Mesodermal cell (in vitro differentiated cells): Measurements from ENCODE around the gene TIMM13.

Experiments
- H3K27ac ChIP-seq: 2 replicates; pipeline ENCODE4 v1.7.0; 2013; ENCODE audit warnings: mild to moderate bottlenecking, low read depth, low read length, moderate library complexity; ENCODE audit not compliant: severe bottlenecking
- H3K36me3 ChIP-seq: 2 replicates; pipeline ENCODE4 v1.7.1; 2013; ENCODE audit warnings: mild to moderate bottlenecking, low read length, moderate library complexity; ENCODE audit not compliant: control insufficient read depth, insufficient read depth
- H3K4me1 ChIP-seq: one replicate; pipeline ENCODE4 v1.7.1; 2013; ENCODE audit warnings: mild to moderate bottlenecking, low read length; ENCODE audit not compliant: insufficient read depth, control insufficient read depth, poor library complexity, severe bottlenecking
- H3K4me3 ChIP-seq: 2 replicates; pipeline ENCODE4 v1.7.0; 2013; ENCODE audit warnings: low read length, control low read depth, mild to moderate bottlenecking; ENCODE audit not compliant: insufficient read depth, poor library complexity, severe bottlenecking; ENCODE audit errors: extremely low read depth
- H3K9me3 ChIP-seq: 2 replicates; pipeline ENCODE4 v1.7.1; 2013; ENCODE audit warnings: mild to moderate bottlenecking, low read length, moderate library complexity; ENCODE audit not compliant: control insufficient read depth
- WGBS, 2 experiments: methylation state at CpG; one replicate each; pipeline ENCODE4 v1.1.5; 2013; ENCODE audit warnings: missing lambda C conversion rate in 2 of 2; ENCODE audit not compliant: insufficient coverage in 2 of 2; 5-methylcytosine and 5-hydroxymethylcytosine counted together

TIMM13 gene

DNA sequence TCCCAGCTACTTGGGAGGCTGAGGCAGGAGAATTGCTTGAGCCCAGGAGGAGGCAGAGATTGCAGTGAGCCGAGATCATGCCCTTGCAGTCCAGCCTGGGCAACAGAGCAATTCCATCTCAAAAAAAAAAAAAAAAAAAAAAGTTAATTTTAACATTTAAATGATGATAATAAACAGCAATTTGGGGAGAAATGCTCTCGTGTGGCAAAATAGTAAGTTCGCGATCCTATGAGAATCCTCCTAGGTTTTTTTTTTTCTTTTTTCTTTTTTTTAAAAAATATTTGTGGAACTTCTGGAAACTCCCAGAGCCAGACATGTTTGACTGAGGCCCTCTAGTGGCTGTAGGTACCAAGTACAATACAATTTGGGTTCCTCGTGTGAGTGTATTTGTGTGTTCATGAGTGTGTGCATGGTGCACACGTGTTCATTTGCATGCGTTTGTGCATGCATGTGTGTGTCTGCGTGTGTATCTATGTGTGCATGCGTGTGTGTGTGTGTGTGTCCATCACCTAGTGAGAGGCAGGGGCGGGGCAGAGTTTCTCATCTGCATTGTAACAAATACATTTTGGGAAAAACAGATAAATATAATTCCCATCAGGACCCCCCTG lies 36.2 kb downstream of the TIMM13 start:
- Histone ChIP-seq H3K4me1 (no peaks in the 10 kb centered on the region), H3K36me3 (no peaks in the 10 kb centered on the region), H3K27ac (no peak overlapping the region), H3K4me3 (no peak overlapping the region), H3K9me3 (no peaks in the 10 kb centered on the region)
- 0 to 25% methylated on average over 4 of the region's 10 CpGs for WGBS, 2 experiments

DNA sequence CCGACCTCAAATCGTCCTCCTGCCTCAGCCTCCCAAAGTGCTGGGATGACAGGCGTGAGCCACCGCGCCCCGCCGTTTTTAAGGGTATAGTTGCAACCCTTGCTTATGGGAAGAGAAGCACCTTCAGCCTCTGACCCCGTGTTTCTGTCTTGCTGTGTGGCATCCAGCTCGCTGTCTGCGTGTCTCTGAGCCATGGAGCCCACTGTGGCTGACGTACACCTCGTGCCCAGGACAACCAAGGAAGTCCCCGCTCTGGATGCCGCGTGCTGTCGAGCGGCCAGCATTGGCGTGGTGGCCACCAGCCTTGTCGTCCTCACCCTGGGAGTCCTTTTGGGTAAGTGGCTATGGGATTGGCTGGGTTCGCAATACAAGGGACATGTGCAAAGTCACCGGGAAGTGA lies 37.8 kb downstream of the TIMM13 start:
- H3K36me3 ChIP-seq: no peaks in the 10 kb centered on the region
- no peaks in the 10 kb centered on the region for H3K9me3 ChIP-seq
- WGBS, 2 experiments: 76 to 84% methylated on average over 20 to 21 of the region's 21 CpGs
- no peak overlapping the region for H3K4me3 ChIP-seq
- H3K4me1 ChIP-seq: peaks cover 3% of the 10 kb centered on the region
- H3K27ac ChIP-seq: no peak overlapping the region

DNA sequence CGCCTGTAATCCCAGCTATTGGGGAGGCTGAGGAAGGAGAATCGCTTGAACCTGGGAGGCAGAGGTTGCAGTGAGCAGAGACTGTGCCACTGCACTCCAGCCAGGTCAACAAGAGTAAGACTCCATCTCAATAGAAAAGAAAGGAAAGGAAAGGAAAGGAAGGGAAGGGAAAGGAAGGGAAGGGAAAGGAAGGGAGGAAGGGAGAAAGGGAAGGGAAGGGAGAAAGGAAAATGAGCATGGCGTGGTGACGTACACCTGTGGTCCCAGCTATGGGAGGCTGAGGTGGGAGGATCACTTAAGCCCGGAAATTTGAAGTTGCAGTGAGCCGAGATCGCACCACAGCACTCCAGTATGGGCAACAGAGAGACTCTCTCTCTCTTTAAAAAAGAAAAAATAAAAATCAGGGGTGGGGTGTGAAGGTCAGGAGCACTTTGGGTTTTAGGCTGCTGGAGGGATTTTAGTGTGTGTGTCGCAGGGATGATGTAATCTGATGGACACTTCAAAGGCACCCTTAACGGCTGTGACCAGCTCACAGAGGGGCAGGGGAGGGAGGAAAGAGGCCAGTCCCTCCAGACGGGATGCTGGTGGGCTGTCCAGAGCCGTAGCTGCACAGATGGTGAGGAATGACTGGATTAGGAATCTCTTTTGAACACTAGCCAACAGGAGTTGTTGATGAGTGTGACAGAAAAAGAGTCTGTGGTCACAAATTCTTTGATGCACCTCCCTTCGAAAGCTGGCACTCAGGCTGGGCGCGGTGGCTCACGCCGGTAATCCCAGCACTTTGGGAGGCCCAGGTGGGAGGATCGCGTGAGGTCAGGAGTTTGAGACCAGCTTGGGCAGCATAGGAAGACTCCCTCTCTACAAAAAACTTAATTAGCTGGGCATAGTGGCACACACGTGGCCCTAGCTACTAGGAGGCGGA lies 39.8 kb downstream of the TIMM13 start:
- no peak overlapping the region for H3K27ac ChIP-seq
- H3K4me3 ChIP-seq: no peak overlapping the region
- H3K9me3 ChIP-seq: no peaks in the 10 kb centered on the region
- H3K36me3 ChIP-seq: no peaks in the 10 kb centered on the region
- WGBS, 2 experiments: 80 to 86% methylated on average over 13 to 14 of the region's 20 CpGs
- H3K4me1 ChIP-seq: peaks cover 3% of the 10 kb centered on the region

DNA sequence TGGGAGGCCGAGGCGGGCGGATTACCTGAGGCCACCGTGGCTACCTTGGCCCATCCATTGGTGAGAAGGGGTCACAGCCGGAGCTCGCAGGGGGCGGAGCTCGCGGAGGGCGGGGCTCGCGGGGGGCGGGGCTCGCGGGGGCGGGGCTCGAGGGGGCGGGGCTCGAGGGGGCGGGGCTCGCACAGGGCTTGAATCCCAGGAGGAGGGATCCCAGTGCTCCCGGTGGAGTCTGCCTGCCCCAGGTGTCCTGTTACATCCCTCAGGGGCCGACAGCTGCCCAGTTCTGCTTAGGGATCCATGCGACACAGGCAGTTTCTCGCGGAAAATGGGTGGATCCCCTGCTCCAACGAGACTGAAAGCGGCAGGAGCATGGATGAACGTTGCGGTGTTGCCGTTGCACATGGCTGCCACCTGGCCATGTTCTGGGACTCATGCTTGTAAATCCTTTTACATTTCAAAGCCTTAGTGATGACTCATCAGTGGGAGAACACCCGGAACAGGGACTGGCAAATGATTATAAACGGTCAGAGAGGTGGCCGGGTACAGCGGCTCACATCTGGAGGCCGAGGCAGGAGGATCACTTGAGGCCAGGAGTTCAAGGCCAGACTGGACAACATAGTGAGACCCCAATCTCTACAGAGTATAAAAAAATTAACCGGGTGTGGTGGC lies 42.2 kb downstream of the TIMM13 start:
- H3K4me3 ChIP-seq: no peak overlapping the region
- WGBS, 2 experiments: 20 to 34% methylated on average over 16 to 24 of the region's 37 CpGs

DNA sequence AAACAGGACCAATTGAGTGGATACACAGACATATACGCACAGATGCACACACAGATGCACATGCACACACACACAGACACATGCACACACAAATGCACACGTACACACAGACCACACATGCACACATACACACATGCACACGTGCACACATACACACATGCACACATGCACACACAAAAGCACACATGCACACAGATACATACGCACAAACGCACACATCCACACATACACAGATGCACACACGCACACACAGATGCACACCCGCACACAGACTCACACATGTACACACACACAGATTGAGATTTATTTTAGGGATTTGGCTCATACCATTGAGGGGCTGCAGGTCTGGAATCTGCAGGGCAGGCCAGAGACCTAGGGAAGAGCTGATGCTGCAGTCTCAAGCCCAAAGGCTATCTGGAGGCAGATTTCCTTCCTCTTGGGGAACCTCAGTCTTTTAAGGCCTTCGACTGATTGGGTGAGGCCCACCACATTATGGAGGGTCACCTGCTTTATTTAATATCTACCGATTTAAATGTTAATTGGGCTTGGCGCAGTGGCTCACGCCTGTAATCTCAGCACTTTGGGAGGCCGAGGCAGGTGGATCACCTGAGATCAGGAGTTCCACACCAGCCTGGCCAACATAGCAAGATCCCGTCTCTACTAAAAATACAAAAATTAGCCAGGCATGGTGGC lies 44.7 kb downstream of the TIMM13 start:
- Histone ChIP-seq H3K9me3 (peaks cover 10% of the 10 kb centered on the region), H3K4me1 (peaks cover 3% of the 10 kb centered on the region), H3K4me3 (no peak overlapping the region), H3K27ac (no peak overlapping the region), H3K36me3 (no peaks in the 10 kb centered on the region)
- WGBS, 2 experiments: 88 to 96% methylated on average over 10 to 12 of the region's 13 CpGs

More for the DNA sequence above, 42.2 kb downstream of the TIMM13 start:
- Histone ChIP-seq H3K36me3 (no peaks in the 10 kb centered on the region), H3K4me1 (peaks cover 3% of the 10 kb centered on the region), H3K27ac (no peak overlapping the region), H3K9me3 (peaks cover 4% of the 10 kb centered on the region)

DNA sequence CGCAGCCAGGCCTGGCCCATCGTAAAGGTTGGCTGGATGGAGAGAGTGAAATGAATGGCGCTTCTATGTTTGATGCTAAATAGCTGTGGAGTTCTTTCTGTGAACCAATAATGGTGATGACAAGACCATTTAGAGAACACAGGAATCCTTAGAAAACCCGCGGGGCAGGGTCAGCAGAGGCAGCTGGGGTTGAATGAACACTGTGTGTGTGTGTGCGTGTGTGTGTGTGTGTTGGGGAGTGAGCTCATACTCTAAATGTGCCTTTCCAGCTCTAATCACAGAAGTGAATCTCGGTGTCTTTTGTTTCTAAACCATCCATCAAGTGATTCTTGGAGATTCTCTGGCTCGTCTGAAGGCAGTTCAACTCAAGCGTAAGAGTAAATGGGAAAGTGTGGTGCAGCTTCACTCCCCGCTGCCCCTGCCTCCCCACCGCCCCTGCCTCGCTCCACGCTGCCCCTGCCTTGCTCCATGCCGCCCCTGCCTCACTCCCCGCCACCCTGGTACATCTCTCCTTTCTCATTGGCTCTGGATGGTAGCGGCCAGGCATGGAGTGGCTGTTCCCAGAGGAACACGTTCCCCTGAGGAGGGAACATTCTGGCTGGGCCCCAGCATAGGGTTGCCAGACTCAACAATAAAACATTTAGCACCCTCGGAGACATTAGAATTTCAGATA lies 46.1 kb downstream of the TIMM13 start:
- H3K27ac ChIP-seq: peak overlapping the region; percentile 57

DNA sequence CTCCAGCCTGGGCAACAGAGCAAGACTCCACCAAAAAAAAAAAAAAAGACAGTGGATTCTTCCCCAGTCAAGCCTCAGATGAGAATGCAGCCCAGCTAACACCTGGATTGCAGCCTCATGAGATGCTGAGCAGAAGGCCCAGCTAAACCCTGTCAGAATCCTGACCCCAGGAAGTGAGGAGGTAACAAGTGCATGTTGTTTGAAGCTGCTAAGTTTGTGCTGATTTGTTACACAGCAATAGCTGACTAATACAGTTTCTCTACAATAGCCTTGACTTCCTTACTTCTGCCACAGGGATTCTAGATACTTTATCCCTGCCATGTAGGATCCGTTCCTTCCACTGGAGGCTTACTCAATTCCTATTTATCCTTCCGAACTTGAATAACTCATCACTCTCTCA lies 46.8 kb downstream of the TIMM13 start:
- Histone ChIP-seq H3K4me3 (no peak overlapping the region), H3K36me3 (no peaks in the 10 kb centered on the region), H3K27ac (peak overlapping the region; percentile 24), H3K9me3 (peaks cover 11% of the 10 kb centered on the region), H3K4me1 (peaks cover 3% of the 10 kb centered on the region)
- 86 to 90% methylated on average over 2 of the region's 2 CpGs for WGBS, 2 experiments

More for the DNA sequence above, 46.1 kb downstream of the TIMM13 start:
- H3K4me3 ChIP-seq: no peak overlapping the region
- H3K9me3 ChIP-seq: peaks cover 11% of the 10 kb centered on the region
- H3K4me1 ChIP-seq: peaks cover 3% of the 10 kb centered on the region
- no peaks in the 10 kb centered on the region for H3K36me3 ChIP-seq
- WGBS, 2 experiments: 67 to 80% methylated on average over 12 to 14 of the region's 18 CpGs

DNA sequence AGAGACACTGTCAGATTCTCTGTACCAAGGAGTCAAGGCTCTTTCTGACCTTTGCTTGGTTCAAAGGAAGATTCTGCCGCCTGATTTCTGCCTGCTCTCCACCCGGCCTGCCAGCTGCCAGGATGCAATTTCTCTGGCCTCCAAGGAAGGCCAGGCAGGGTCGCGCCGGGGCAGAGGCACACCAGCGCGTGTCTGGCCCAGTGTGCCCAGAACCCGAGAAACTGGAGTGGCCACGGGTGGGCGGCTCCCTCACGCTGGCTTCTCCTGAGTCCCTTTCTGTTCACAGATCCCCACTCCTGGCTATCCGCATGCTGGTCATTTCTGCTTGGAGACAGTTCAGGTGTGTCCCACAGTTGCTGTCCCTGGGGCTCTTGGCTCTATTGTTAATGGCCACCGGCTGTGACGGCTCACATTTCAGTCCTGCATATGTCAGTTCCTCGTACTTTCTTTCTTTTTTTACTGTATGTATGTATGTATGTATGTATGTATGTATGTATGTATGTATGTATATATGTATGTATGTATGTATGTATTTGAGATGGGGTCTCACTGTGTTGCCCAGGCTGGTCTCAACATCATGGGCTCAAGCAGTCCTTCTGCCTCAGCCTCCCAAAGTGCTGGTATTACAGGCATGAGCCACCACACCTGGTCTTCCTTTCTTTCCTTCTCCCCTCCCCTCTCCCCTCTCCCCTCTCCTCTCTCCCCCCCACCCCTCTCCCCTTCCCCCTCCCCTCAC lies 50.4 kb downstream of the TIMM13 start:
- H3K4me1 ChIP-seq: peaks cover 4% of the 10 kb centered on the region
- no peaks in the 10 kb centered on the region for H3K36me3 ChIP-seq
- H3K27ac ChIP-seq: no peak overlapping the region
- no peak overlapping the region for H3K4me3 ChIP-seq
- WGBS, 2 experiments: 85 to 89% methylated on average over 10 to 11 of the region's 15 CpGs
- H3K9me3 ChIP-seq: peaks cover 11% of the 10 kb centered on the region
